Neutrophil (primary cell): ENCODE data around the gene MMP25.

Source experiments
- H3K27ac ChIP-seq: fragments of 200-600 bp; sonication (generic); 2 replicates; pipeline ENCODE4 v1.5.1; 2016; ENCODE audit warnings: mild to moderate bottlenecking, moderate library complexity
- H3K27me3 ChIP-seq: fragments of 200-600 bp; sonication (generic); 2 replicates; pipeline ENCODE4 v1.6.0; 2016; ENCODE audit warnings: mild to moderate bottlenecking
- H3K36me3 ChIP-seq: fragments of 200-600 bp; sonication (generic); 2 replicates; pipeline ENCODE4 v1.5.1; 2017
- H3K4me1 ChIP-seq, 2 experiments: fragments of 200-600 bp in 1 of 2; sonication (generic) in 1 of 2; 1 replicate in 1 of 2; 2 replicates in 1 of 2; pipeline versions ENCODE4 v1.5.1 to v1.6.1; 2013 to 2016; ENCODE audit warnings: low read depth in 1 of 2, low read length in 1 of 2, mild to moderate bottlenecking in 1 of 2, moderate library complexity in 1 of 2; ENCODE audit not compliant: control insufficient read depth in 1 of 2, insufficient read depth in 1 of 2
- H3K4me3 ChIP-seq, 2 experiments: fragments of 200-600 bp in 1 of 2; sonication (generic) in 1 of 2; 1 replicate in 1 of 2; 2 replicates in 1 of 2; pipeline ENCODE4 v1.5.1; 2013 to 2016; ENCODE audit warnings: low read depth in 1 of 2, low read length in 1 of 2, mild to moderate bottlenecking in 1 of 2, moderate library complexity in 1 of 2
- H3K9me3 ChIP-seq: fragments of 200-600 bp; sonication (generic); 2 replicates; pipeline ENCODE4 v1.5.1; 2016
- CTCF ChIP-seq: fragments of 200-600 bp; sonication (generic); IDR thresholded peaks from 2 replicates; pipeline ENCODE4 v1.5.1; 2016; ENCODE audit warnings: antibody characterized with exemption

The MMP25 gene

DNA sequence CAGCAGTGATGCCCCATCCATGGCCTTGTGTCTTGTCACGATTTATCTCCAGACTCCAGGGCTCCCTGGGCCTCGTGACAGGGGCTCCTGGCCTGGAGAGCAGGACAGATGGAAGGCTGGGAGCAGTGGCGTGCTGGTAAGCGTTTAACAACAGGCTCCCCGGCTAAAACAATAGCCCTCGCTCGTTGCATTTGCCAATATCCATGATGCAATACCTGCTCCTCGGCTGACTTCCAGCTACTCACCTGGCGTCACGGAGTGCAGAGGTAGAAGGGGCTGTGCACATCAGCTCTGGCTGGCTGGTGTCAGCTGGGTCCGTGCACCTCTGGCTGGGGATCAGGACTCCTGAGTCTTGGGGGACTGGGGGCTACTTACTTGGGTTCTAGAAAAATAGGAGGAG lies 8.1 kb upstream of the MMP25 start:
- peaks cover 77% of the 10 kb centered on the region for H3K27me3 ChIP-seq
- TF ChIP-seq CTCF, result no peak

GRCh38 chr16:3038896-3039295 lies 7.5 kb upstream of the MMP25 start:
- TF ChIP-seq CTCF, result no peak
- no peak overlapping the region for H3K4me3 ChIP-seq
- H3K36me3 ChIP-seq, result peaks cover 11% of the 10 kb centered on the region
- H3K4me1 ChIP-seq, result peaks cover 61 to 66% of the 10 kb centered on the region in 2 experiments
- H3K27ac ChIP-seq, result no peak overlapping the region
- peaks cover 72% of the 10 kb centered on the region for H3K27me3 ChIP-seq
- H3K9me3 ChIP-seq, result no peaks in the 10 kb centered on the region

More for the DNA sequence above, 8.1 kb upstream of the MMP25 start:
- H3K27ac ChIP-seq, result peak overlapping the region; percentile 18
- H3K36me3 ChIP-seq, result peaks cover 11% of the 10 kb centered on the region
- peak overlapping the region in 1 of 2 experiments; percentile 44 for H3K4me3 ChIP-seq
- H3K4me1 ChIP-seq, result peaks cover 59 to 62% of the 10 kb centered on the region in 2 experiments
- no peaks in the 10 kb centered on the region for H3K9me3 ChIP-seq

- no peak for TF ChIP-seq CTCF
- Histone ChIP-seq H3K27me3 (peaks cover 45% of the 10 kb centered on the region), H3K27ac (peak overlapping the region; percentile 20)
Measured at GRCh38 chr16:3042376-3042775, 4.0 kb upstream of the MMP25 start.

GRCh38 chr16:3044708-3045107 lies 1.7 kb upstream of the MMP25 start:
- peak overlapping the region; percentile 99 for H3K4me3 ChIP-seq
- H3K27me3 ChIP-seq, result peaks cover 22% of the 10 kb centered on the region
- H3K4me1 ChIP-seq, result peaks cover 48 to 55% of the 10 kb centered on the region in 2 experiments

More at GRCh38 chr16:3042376-3042775, 4.0 kb upstream of the MMP25 start:
- Histone ChIP-seq H3K4me3 (peak overlapping the region in 1 of 2 experiments; percentile 18), H3K9me3 (no peaks in the 10 kb centered on the region), H3K4me1 (peaks cover 48% of the 10 kb centered on the region in 2 experiments), H3K36me3 (peaks cover 11% of the 10 kb centered on the region)

GRCh38 chr16:3046641-3047386 lies 453 bp downstream of the MMP25 start:
- H3K27me3 ChIP-seq, result peaks cover 6% of the 10 kb centered on the region
- peaks cover 69 to 76% of the 10 kb centered on the region in 2 experiments for H3K4me1 ChIP-seq
- H3K4me3 ChIP-seq, result peak overlapping the region; percentile 99
- no peaks in the 10 kb centered on the region for H3K9me3 ChIP-seq
- H3K36me3 ChIP-seq, result peaks cover 41% of the 10 kb centered on the region
- no peak for TF ChIP-seq CTCF
- peak overlapping the region; percentile 94 for H3K27ac ChIP-seq

More at GRCh38 chr16:3044708-3045107, 1.7 kb upstream of the MMP25 start:
- Histone ChIP-seq H3K36me3 (peaks cover 27% of the 10 kb centered on the region), H3K27ac (peak overlapping the region; percentile 94), H3K9me3 (no peaks in the 10 kb centered on the region)
- no peak for TF ChIP-seq CTCF
